ENCODE results near the gene UBAC2.
A peak's percentile ranks its signal among the peaks of the same experiment; 100 is the strongest.

UBAC2 gene

GRCh38 chr13:99418103-99418842, 217.6 kb downstream of the UBAC2 start:
- no peak for DNase-seq (ENCODE audit: low read depth)

GRCh38 chr13:99418843-99419140, 218.1 kb downstream of the UBAC2 start:
- DNase-seq (ENCODE audit: low read depth): no peak

GRCh38 chr13:99419591-99420243, 219.1 kb downstream of the UBAC2 start:
- no peak for DNase-seq (ENCODE audit: low read depth)

GRCh38 chr13:99421271-99421670, 220.6 kb downstream of the UBAC2 start:
- no peak for DNase-seq (ENCODE audit: low read depth)

GRCh38 chr13:99421758-99422585, 221.3 kb downstream of the UBAC2 start:
- no peak for DNase-seq (ENCODE audit: low read depth)

GRCh38 chr13:99422586-99423220, 222.0 kb downstream of the UBAC2 start:
- DNase-seq (ENCODE audit: low read depth): no peak

GRCh38 chr13:99425485-99426341, 225.1 kb downstream of the UBAC2 start:
- DNase-seq (ENCODE audit: low read depth): no peak

GRCh38 chr13:99426426-99426825, 225.8 kb downstream of the UBAC2 start:
- DNase-seq (ENCODE audit: low read depth): no peak

- no peak for DNase-seq (ENCODE audit: low read depth)
Observed at GRCh38 chr13:99429670-99430069, 229.0 kb downstream of the UBAC2 start.

- no peak for DNase-seq (ENCODE audit: low read depth)
Observed at GRCh38 chr13:99431927-99432608, 231.4 kb downstream of the UBAC2 start.

GRCh38 chr13:99432609-99433542, 232.2 kb downstream of the UBAC2 start:
- DNase-seq (ENCODE audit: low read depth): peak; percentile 71

- no peak for DNase-seq (ENCODE audit: low read depth)
Observed at GRCh38 chr13:99433543-99434075, 233.0 kb downstream of the UBAC2 start.

- no peak for DNase-seq (ENCODE audit: low read depth)
Observed at GRCh38 chr13:99434258-99434788, 233.7 kb downstream of the UBAC2 start.

- no peak for DNase-seq (ENCODE audit: low read depth)
Observed at GRCh38 chr13:99435116-99435515, 234.5 kb downstream of the UBAC2 start.

GRCh38 chr13:99435998-99436397, 235.3 kb downstream of the UBAC2 start:
- no peak for DNase-seq (ENCODE audit: low read depth)

Data from GM04504 (cell line).